CD1c-positive myeloid dendritic cell (primary cell): ENCODE results near the gene CPA5.
"Not testable (repeated sequence)": the region's sequence is repeated elsewhere in the genome, so short reads cannot be mapped to it uniquely, and the experiment has no call there.

ENCODE experiments used
- DNase-seq: peaks from one replicate; pipeline ENCODE4 v3.0.0-alpha.2; 2016; ENCODE audit errors: extremely low spot score

CPA5 gene

DNA sequence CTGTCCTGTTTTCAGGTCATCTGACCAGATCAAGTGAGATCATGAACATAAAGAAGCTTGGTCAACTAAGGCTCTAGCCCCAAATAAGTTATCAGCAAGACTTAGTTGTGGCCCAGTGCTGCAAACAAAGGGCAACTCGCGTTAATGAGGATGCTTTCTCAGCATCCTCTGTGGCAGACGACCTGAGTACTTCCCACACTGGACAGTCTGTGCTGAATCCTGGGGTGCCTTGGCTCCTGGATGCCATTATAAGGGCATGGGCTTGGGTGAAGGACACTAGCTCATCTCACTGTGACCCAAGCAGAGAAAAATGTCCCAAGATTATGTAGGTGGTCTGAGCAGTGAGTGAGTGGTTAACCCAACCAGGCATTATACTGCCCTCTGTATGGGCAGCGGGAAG, 13.9 kb downstream of the CPA5 start:
- no peak for DNase-seq

DNA sequence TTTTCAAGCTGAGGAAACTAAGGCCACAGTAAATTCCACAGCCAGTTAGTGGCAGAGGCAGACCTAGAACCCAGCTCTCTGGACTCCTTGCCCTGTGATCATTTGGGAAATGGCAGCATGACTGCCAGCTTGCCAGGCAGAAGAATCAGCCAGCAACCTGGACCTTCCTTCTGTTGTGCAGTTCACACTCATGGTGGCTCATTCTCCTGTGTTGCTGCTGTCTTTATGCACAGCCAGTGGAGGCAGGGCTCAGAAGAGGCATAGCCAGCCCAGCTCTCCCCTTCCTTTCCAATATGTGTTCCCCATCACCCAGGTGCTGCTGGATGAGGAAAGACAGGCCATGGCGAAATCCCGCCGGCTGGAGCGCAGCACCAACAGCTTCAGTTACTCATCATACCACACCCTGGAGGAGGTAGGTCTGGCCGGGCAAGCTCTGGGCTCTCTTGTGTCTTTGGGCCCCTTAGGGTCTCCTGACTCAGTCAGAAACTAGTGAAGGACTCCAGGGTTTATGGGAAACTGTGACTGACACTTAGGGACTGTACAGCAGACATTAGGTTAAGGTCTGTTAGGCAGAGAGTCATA, 14.8 kb downstream of the CPA5 start:
- no peak for DNase-seq

DNA sequence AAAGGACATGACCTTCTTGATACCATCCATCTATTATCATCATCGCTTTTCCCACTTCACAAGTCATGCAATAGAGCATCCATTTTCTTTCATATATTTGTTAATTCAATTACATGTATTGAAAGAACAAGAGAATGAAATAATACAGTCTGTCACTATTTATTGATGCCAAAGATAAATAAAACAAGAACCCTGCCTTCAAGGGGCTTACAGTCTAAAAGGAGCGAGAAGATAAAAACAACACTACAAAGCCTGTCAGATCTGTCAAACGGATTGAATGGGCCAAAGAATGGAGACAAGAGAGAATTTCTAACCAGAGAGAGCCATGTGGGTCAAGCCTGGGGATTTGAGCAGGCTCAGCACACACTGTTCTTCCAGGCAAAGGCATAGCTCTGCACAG, 15.9 kb downstream of the CPA5 start:
- DNase-seq, result no peak

DNA sequence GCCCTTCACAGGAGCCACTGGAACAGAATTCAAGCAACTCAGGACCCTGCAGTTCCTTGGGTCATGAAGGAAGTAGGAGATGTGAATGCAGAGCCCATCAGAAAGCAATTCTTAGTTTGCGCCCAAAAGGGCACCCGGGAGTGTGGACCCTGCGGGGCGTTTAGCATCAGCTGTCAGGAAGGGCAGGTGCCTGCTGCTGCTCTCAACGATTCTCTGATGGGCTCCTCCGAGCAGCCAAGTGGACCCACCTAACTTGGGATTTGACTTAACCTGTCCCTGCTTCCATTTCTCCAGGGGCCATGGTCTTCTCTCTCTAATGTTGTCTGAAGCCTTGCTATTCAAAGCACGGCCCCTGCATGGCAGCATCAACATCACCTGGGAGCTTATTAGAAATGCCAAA, 17.1 kb downstream of the CPA5 start:
- no peak for DNase-seq

DNA sequence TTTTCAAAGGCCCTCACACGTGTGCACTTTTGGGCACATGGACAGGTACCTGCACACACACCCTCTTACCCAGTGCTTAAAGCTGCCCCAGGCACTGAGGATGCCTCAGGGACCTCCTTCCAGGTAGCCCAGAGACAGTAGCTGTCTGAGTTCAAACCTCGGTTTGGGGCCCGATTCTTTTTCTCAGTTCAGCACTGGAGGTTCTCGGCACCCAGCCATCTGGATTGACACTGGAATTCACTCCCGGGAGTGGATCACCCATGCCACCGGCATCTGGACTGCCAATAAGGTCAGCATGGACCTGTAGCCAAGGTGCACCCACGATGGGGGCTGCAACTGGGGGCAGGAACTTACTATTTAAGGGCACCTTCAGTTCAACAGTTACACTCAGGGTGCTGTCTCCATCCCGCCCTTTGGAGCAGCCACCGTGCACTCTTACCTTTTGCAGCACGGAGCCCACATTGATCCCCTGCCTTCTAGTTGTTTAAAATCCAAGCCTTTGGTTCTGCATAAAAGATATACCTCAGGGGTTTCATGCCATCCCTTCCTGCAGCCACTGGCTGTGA, 17.7 kb downstream of the CPA5 start:
- no peak for DNase-seq

DNA sequence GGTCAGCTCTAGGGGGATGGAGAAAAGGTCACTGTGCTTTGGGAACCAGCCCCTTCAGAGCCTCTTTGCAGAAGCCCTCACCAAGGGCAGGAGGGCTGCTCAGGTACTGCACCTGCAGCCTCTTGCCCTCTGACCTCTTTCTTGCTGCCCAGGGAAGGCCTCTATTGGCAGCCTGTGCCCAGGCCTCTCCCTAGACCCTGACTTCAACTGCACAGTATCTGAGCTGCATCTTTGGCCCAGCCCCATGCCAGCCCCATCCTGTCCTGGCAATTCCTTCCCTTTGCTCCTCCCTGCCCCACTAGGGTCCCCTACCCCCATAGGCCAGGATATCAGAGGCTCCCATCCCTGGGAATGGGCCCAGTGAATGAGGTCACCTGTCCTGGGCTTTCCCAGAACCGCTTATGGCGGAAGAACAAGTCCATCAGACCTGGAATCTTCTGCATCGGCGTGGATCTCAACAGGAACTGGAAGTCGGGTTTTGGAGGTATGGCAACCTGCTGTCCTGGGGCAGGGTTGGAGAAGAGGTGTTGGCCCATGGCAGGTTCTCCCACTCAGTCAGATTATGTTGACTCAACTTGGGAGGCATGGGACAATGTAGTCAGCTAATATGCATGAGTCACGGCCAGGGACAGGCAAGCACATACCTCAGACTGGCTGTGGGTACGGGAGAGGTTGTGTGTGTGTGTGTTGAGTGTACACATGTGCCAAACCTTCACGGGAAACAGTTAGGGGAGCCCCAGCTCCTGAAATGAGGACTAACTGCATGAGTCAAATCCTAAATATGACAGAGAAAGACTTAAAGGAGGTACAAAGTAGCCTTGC, 18.6 kb downstream of the CPA5 start:
- DNase-seq, result no peak

DNA sequence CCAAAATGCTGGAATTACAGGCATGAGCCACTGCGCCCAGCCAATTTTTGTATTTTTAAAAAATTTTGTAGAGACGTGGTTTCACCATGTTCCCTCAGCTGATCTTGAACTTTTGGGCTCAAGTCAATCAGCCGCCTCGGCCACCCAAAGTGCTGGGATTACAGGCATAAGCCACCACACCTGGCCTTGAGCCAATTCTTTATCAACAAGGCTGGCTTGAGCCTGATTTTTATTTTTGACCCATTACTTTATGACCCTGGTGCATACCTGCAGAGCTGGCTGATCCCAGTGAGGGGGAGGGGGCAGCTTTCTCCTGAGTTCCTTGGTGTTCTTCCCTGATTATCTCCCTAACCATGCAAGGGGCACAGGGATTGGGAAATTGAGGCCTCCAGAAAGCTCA, 19.8 kb downstream of the CPA5 start:
- no peak for DNase-seq

DNA sequence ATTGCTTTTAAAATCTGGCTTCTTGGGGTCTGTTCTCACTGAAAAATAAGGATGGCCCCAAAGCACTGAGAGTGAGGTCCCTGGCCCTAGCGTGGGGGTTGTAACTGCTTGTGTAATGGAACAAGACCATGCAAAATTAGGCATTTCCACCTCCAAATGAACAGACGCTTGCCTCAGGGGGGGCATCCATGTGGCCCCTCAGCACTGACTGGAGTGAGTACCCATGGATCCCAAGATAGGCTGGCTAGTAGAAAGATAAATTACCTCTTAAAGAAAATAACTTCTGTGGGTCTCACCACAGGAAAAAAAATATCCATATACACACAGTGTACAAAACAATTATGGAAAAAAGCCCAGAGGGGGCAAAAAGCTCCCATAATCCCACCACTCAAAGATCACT, 20.5 kb downstream of the CPA5 start:
- no peak for DNase-seq

DNA sequence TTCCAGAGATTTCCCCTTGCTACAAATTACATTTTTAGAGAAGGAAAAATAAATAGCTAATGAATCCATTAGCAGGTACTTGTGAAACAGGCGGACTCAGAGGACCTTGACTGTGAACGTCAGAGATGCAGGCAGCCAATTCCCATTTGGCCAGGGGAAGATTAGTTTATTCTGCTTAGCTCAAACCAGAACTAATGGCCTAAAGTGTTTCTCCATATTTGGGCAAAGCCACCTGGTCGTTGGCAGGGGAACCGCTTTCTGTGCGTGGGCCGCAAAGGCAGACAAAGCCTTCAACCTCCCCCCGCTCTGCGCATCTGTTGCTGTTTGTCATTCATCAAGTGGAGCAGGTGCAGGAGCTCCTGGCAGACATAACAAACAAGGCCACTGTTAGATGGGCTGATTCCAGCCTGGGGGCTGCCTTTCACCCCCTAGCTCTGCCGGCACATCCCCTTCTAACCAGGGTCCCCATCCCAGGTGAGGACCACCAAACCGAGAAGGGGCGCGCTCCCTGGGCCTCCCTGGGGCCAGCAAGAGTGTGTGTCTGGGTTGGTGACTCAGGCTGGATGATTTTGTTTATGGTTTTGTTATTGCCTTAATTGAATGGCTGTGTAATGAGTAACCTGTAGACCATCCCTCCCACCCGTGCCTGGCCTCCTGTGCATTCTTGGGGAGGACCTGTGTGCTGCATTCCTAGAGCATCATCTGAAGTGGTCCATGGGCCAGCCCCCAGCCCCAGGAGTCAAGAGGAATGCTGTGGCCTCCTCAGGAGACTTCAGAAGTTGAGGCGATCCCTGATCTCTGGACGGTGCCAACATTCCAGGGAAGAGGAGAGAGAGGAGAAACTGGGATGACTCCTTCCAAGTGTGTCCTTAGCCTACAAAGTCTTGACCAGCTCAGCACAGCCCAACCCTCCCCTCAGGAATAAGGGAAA, 21.2 kb downstream of the CPA5 start:
- no peak for DNase-seq

DNA sequence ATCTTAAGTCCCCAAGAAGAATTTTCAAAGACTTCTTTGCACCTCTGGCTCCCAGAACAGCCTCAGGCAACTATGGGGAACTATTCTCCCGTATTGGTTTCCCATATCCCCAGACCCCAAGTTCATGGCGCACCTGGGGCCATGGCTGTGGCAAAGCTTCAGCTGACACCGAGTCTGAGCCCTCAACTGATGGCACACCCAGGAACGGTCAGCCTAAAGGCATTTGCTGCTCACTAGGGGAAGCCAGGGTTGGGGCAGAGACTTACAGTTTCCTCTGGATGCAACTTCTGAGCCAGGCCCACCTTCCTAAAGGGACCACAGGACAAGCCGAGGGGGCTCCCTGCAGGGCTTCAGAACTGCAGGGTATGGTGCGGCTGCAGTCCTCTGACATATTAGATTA, 21.9 kb downstream of the CPA5 start:
- DNase-seq, result no peak

DNA sequence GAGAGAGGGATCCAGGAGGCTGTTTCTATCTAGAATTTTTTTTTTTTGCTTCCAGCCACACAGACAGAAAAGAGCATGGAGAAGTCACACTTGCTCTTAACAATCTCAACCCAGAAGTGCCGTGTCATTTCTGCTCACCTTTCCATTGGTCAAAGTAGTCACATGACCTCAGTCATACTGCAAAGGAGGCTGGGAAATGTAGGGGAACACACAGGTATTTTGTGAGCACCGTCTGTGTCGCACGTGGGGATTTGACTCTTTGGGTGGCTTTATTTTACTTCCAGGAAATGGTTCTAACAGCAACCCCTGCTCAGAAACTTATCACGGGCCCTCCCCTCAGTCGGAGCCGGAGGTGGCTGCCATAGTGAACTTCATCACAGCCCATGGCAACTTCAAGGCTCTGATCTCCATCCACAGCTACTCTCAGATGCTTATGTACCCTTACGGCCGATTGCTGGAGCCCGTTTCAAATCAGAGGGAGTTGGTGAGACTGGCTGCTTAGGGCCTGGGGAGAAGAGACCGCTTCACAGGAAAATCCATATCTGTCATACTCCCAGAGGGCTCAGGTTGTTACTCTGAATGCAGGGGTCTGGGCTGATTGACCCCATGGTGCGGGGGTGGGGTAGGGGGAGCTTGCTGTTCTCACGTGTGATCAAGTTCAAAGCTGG, 22.6 kb downstream of the CPA5 start:
- no peak for DNase-seq

DNA sequence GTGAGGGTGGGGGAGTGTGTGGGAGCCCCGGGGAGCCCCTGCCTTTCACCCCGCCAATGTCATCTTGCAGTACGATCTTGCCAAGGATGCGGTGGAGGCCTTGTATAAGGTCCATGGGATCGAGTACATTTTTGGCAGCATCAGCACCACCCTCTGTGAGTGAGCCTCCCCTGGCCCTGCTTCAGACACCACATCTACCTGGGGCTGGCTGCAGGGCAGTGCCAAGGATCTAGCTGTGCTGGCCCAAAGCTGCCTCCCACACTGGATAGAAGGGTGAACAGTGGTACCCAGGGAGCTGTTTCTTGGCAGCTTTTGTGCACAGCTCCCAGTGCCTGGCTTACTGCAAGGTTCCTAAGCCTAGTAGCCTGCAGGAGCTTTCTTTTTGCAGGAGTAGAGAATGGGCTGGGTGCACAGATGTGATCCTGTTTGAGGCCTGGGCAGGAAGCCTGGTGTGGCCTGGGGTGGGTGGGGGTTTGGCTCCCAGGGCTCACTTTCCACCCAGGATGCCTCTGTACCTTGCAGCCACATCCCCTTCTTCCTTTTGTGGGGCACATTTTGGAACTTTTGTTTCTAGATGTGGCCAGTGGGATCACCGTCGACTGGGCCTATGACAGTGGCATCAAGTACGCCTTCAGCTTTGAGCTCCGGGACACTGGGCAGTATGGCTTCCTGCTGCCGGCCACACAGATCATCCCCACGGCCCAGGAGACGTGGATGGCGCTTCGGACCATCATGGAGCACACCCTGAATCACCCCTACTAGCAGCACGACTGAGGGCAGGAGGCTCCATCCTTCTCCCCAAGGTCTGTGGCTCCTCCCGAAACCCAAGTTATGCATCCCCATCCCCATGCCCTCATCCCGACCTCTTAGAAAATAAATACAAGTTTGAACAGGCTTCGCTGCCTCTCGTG, 23.5 kb downstream of the CPA5 start:
- DNase-seq, result no peak

DNA sequence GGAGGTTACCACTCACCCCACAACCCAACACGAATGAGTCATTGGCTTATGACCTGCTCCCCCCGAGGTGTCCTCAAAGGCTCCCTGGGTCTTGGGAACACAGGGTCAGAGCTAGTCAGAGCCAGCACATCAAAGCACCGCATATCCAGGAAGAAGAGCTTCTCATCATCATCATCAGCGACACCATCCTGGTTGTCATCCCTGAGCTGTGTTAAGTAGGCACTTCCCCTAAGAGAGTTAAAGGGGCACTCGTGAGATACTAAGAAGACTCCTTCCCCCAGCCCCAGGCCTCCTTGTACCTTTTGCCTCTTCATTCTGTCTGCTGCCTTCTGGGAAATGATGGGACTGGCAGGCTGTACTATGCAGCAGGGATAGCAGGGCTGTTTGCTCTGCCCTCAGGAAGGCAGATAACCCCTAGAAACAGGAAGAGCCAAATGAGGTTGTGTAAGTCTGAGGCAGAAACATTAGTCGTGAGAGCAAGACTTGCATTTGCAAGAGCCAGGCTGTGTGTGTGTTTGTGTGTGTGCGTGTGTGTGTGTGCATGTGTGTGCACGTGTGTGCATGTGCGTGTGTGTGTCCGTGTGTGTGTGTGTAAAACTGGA, 24.6 kb downstream of the CPA5 start:
- peak; percentile 34 for DNase-seq

DNA sequence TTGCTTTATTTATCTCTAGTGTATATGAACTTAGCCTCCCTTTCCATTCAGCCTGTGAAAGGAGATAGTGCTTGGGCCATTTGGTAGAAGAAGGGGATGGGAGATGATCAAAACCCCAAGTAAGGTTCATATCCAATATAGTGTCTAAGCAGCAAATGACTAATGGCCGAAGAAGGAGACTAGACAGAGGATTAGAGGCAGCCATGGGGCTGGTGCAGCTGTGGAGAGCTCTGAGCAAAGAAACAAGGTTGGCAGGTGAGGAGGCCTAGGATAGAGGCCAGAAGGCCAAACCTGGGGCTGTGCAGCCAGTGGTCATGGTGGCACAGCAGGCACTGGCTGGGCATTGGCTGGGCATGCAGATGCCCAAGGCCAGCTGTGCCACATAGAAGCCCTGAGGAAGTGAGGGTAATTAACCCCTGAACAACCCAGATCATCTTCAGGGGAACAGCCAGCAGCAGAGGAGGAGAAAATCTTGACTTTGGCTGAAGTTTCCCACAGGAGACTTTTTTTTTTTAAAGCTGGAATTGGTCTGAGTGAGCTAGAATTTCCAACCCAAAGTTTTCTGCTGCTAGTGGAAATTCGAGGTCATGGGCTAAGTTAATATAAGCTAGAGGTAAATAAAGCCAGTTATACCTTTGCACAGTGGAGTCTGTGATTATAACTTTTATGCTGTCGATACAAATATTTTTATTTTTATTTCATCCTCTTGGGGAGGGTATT, 25.4 kb downstream of the CPA5 start:
- DNase-seq, result no peak

DNA sequence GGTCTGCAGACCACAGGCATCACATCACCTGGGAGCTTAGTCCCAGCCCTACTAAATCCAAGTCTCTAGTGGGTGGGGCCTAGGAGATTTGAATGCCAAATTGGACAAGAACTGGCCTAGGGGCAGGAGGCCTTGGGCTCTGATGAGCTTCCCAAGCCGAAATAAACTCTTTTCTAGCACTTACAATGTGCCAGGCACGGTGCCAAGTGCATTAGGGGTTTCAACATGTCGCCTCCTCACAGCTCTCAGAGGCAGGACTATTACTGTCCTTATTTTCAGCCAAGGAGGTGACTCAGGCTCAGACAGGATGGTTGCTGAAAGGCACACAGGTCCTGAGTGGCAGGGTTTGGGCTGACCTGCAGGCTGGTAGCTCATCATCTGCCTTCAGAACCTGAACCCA, 26.4 kb downstream of the CPA5 start:
- DNase-seq, result no peak

DNA sequence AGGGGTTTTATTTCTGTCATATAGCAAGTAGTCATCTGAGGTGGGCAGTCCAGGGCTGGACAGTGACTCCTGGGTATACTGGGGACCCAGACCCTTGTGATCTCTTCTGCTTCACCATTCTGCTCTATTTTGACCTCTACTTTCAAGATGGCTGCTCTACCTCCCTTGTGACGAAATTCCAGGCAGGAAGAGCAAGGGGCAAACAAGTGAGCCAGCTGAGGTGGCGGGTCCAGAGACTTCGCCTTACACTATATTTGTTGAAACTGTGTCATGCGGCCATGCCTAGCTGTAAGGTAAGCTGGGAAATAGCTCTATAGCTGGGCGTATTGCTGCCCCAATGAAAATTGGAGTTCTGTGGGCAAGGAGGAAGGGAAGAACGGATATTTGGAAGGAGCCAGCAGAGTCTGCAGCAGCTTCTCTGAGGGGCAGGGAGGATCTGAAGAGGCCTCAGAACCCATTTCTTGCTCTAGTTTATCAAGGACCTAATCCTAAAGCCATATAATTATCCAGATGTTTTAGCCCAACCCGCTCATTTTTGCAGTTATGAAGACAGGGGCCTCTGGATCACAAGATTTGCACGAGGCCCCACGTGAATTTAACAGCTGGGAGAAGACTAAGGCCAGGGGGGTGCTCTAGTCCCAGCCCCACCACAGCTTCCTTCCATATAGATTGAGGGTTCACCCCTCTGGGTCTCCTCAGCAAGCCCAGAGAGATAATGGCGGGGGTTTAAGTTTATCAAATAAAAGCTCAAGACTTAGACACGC, 28.0 kb downstream of the CPA5 start:
- DNase-seq, result no peak

DNA sequence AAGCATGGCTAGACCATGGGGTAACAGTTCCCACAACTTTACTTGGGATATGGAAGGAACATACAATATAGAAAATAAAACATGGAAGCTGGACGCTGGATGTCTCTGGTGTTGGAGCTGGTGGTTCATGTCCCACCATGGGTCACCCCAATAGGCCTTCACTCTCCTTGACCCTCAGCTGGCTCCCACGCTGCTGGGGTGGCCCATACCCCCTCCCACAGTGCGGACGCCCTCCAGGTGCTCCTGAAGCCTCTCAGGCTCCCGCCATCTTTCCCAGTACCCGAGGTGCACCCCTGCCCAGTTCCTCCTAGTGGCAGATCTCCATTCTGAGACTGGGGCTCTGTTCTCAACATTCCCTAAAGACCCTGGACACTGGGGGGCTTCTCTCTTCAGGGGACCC, 29.9 kb downstream of the CPA5 start:
- DNase-seq, result no peak

DNA sequence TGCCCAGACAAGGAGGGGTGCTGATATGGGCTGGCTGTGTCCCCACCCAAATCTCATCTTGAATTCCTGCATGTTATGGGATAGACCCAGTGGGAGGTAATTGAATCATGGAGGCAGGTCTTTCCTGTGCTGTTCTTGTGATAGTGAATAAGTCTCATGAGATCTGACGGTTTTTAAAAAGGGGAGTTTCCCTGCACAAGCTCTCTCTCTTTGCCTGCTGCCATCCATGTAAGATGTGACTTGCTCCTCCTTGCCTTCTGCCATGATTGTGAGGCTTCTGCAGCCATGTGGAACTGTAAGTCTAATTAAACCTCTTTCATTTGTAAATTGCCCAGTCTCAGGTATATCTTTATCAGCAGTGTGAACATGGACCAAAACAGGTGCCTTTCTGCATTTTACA, 31.8 kb downstream of the CPA5 start:
- not testable (repeated sequence) for DNase-seq

DNA sequence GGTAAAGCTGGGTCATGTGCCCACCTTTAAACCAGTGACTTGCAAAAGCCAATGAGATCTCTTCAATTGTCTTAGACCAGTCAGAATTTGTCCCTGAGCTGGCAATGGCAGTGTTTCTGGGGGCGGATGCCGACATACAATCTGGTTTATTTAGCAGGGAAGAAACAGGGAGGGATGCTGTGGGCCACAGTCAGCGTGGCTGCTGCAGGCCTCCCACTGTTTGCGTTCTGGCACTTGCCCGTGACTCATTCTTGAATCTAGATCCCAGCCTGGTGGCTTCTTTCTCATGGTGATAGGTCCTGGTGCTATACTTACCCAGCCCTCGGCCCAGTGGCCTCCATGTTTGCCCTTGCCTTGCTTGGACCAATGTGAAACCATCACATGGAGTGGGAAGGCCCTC, 32.6 kb downstream of the CPA5 start:
- no peak for DNase-seq
